Stromal cell of bone marrow (primary cell): ENCODE data around the gene ECD.

Experiments
- DNase-seq: peaks from one replicate; pipeline ENCODE4 v3.0.0-alpha.2; 2012; ENCODE audit warnings: low read depth

The ECD gene

DNA sequence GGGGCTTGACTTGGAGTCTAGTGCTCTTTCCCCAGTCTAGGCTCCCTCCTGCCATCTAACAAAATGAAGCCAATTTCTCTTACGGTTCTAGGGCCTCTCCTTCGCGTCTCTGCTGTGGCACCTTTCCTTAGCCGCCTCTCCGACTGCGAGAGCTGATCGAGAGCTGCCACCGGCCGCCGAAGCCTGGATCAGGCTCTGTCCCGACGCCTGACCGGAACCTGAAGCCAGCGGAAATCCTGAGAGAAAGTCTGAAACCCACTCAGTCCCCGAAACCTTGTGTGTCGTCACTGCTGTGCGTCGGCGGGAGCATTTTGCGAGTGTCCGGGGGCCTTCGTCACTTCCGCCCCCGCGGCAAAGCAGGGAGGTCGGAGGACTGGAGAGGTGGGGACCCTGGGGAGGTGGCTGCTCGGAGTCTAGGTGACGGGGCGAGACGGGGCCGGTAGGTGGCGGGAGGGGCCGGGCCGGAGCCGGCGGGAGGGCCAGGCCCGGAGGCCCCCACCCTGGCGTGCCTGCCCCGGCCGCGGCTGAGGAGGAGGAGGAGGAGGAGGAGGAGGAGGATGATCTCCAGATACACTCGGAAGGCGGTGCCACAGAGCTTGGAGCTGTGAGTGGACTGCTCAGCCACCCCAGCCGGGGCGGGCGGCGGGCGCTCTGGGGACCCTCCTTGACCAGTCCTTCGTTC is at the start of gene ECD, which contains the start of gene FAM149B1:
Gene ECD, minus strand, starts transcription at position 226 of the 682 bp plus-strand sequence. CDS start 4,071 bp downstream, outside the sequence.
Gene FAM149B1, plus strand, starts transcription at position 337 of the 682 bp plus-strand sequence. Its CDS starts 221 bp downstream, at position 558.
- DNase-seq: peak; percentile 92

DNA sequence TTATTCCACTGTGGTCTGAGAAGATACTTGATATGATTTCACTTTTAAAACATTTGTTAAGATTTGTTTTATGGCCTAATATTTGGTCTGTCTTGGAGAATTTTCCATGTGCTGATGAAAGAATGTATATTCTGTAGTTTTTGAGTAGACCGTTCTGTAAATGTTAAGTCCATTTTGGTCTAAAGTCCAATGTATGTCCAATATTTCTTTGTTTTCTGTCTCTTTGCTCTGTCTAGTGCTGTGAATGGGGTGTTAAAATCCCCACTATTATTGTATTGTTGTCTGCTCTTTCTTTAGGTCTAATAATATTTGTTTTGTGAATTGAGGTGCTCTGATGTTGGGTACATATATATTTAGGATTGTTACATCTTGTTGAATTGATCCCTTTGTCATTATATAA is 47.9 kb upstream of the ECD start:
- no peak for DNase-seq

- DNase-seq: no peak
Measured at GRCh38 chr10:73211106-73211811, 43.5 kb upstream of the ECD start.

GRCh38 chr10:73210395-73211105 is 42.7 kb upstream of the ECD start:
- DNase-seq: no peak

DNA sequence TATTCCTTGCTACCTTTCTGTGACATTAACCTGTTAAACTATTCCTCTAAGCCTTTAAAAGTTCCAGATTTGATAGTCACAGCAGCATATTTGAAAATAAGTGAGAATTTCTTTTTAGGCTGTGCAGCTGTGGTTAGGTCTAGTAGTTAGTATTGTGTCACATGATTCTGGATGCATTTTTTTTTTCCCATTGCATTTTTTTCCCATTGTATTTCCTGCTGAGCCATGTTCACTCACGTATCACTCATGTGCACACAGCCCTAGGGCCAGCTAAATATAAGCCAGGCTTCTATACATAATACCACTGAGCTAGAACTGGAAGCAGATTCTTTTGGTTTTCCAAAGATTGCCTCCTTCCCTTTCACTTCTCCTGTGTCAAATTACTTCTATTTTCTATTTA is 41.9 kb upstream of the ECD start:
- DNase-seq: peak; percentile 27

DNA sequence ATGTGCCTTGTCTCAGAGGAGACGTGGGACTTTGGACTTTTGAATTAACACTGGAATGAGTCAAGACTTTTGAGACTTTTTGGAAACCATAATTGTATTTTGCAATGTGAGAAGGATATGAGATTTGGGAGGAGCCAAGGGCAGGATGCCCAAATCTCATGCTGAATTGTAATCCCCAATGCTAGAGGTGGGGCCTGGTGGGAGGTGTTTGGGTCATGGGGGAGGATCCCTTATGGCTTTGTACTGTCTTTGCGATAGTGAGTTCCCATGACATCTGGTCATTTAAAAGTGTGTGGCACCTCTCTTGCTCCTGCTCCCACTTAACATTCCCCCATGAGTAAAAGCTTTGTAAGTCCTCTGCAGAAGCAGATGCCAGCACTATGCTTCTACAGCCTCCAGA is 40.1 kb upstream of the ECD start:
- peak; percentile 21 for DNase-seq

- DNase-seq: no peak
Measured at GRCh38 chr10:73206385-73206784, 38.6 kb upstream of the ECD start.

GRCh38 chr10:73205890-73206289 is 38.1 kb upstream of the ECD start:
- DNase-seq: no peak

DNA sequence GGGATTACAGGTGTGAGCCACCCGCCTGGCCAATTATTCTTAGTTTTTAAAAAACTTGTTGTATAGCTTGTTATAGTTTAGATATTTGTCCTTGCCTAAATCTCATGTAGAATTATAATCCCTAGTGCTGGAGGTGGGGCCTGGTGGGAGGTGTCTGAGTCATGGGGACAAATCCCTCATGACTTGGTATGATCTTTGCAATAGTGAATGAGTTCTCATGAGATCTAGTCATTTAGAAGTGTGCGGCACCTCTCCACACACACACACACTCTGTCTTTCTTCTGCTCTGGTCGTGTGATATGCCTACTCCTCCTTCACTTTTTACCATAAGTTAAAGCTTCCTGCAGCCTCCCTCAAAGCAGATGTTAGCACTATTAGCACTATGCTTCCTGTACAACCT is 37.3 kb upstream of the ECD start:
- no peak for DNase-seq

GRCh38 chr10:73190188-73190587 is 22.4 kb upstream of the ECD start:
- DNase-seq: no peak

DNA sequence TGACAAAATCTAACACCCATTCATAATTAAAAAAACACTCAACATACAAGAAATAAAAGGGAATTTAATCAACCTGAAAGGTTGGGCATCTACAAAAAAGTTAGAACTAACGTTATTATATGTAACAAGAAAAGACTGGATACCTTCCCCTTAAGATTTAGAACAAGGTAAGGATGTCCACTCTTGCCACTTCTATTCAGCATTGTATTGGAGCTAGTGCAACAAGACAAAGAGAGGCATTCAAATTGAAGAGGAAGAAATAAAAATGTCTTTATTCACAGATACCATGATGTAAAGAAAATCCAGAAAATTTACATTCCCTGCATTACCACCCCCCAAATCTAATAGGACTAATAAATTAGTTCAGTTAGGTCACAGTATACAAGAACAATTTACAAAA is 18.5 kb upstream of the ECD start:
- no peak for DNase-seq

DNA sequence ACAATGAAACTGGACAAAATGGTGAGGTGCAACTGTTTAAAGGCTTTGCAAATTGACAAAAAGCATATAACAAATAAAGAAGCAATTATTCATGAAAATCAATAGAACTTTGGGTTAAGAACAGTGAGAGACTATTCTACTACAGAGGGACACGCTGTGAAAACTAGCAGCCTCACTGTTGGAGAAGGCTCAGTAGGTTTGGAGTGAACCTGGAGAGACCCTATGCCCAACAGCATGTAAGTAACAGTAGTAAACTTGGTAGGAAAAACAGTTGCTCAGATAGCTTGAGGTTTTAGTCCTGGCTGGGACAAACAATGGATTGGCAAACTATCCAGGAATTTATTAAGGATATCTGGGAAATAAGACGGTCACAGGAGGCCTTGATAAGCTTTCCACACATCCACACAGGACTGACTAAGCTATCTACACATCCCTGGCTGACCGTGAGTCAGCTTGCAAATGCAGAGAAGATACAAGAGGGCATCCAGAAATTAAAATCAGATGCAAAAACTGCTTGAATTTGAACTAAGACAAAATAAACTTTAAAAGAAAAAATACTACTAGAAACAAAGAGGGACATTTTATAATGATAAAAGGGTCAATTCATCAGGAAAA is 16.0 kb upstream of the ECD start:
- DNase-seq: no peak

DNA sequence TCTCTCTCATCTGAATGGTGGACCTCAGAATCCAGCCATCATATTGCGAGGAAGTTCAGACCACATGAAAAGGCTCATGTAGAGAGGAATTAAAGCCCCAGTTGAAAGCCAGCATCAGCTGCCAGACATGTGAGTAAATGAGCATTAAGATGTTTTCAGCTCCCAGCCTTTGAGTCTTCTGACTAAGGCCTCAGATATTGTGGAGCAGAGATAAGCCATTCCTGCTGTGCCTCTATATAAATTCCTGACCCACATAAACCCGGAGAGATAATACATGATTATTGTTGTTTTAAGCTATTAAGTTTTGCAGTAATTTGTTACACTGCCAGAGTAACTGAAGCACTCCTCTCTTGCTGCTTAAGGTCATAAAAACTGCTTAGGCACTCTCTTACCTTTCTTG is 14.8 kb upstream of the ECD start:
- DNase-seq: no peak

DNA sequence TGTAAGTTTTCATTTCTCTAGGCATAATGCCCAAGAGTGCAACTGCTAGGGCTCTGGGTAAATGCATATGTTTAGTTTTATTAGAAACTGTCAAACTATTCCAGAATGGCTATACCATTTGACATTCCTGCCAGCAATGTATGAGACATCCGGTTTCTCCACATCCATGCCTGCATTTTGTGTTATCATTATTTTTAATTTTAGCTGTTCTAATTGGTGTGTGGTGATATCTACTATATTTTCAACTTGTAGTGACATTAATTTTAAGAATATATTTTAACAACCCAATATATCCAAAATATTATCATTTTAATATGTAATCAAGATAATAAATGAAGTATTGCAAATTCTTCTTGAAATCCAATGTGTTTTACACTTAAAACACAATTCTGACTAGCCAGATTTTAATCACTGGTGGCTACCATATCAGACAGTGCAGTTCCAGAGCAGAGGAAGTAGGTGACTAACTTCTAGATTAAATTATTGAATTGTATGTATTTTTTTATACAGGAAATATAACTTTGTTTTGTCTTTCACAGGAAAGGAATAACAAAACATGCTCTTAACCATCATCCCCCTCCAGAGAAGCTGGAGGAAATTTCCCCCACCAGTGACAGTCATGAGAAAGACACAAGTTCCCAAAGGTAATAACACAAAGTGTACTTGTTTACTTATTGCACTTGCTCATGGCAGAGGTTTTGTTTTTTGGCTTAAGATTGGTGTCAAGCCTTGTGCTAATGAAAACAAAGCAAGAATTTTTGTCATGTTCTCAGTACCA is 6.5 kb upstream of the ECD start:
- DNase-seq: no peak

- no peak for DNase-seq
Measured at GRCh38 chr10:73172867-73173266, 5.1 kb upstream of the ECD start.

DNA sequence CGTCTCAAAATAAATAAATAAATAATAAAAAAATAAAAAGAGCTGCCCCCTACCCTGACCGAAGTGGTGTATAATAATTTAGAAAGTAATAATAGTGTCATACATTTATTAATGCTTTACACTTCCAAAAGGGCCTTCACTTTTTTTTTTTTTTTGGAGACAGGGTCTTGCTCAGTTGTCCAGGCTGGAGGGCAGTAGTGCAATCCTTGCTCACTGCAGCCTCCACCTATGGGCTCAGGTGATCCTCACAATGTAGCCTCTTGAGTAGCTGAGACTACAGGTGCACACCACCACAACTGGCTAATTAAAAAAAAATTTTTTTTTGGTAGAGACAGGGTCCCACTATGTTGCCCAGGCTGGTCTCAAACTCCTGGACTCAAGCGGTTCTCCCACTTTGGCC is 1.5 kb upstream of the ECD start:
- DNase-seq: no peak

- DNase-seq: no peak
Measured at GRCh38 chr10:73168465-73168803, 626 bp upstream of the ECD start.

DNA sequence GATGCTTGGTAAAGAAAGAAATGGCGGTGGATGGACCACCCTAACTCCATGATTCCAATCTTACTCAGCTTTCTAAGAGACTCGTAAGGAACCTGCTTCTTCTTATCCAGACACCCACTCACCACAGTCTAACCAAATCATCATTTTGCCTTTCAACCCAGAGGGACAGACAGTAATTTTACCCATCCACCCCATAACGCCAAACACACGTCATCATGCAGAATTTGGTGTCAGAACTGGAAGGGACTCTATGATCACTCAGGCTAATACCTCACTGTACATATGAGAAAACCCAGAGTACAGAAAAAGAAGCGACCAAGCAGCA is 388 bp downstream of the ECD start:
- no peak for DNase-seq

DNA sequence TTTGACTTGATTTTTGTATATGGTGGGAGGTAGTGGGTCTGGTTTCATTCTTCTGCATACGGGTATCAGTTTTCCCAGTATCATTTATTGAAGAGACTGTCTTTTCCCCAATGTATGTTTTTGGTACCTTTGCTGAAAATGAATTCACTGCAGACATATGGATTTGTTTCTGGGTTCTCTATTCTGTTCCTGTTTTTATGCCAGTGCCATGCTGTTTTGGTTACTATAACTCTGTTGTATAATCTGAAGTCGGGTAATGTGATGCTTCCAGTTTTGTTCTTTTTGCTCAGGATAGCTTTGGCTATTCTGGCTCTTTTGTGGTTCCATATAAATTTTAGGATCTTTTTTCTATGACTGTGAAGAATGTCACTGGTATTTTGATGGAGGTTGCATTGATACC is 836 bp downstream of the ECD start:
- no peak for DNase-seq

DNA sequence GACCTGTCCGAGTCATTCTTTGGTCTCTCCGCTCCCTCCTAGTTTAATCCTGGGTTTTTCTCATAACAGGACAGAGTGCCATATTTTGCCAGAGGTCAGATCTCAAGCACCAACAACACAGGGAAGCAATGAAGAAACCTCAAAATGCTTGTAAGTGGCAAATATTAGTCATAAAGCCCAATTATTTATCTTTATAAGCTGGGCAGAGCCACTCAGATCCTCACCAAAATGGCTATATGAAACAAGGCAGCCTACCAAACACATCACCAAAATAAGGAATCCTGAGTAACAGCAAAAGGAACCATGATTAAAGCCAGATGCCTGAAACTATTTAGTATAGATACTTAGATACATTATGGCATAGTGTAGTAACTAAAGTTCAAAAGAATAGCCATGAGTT is 4.7 kb downstream of the ECD start:
- no peak for DNase-seq

DNA sequence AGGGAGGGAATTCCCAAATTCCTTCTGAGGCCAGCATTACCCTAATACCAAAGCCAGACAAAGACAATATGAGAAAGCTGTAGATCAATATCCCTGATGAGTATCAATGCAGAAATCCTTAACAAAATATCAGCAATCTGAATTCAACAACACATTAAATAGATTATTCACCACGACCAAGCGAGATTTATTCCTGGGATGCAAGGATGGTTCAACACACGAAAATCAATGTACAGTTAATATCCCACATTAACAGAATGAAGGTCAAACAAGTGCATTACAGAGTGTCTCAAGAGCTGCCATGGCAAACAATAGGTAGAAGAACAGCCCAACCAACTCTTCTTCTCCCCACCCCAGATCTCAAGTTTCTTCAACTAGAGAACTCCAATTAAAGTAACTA is 6.1 kb downstream of the ECD start:
- no peak for DNase-seq

DNA sequence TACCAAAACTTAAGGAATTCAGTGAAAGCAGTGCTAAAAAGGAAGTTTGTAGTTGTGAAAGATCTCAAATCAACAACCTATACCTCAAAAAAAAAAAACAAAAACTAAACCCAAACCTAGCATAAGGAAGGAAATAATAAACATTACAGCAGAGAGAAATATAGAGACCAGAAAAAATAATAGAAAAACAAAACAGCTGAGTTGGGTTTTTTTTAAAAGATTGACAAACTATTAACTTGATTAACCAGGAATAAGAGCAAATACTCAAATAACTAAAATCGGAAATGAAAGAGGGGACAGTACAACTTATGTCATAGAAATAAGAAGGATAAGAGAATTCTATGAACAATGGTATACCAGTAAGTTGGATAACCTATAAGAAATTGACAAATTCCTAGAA is 6.7 kb downstream of the ECD start:
- DNase-seq: no peak
